GM03348 (cell line): ENCODE results near the gene NEURL1B.

Experiments used
- DNase-seq: peaks from one replicate; pipeline ENCODE4 v3.0.0; 2012; ENCODE audit warnings: low spot score

NEURL1B gene

DNA sequence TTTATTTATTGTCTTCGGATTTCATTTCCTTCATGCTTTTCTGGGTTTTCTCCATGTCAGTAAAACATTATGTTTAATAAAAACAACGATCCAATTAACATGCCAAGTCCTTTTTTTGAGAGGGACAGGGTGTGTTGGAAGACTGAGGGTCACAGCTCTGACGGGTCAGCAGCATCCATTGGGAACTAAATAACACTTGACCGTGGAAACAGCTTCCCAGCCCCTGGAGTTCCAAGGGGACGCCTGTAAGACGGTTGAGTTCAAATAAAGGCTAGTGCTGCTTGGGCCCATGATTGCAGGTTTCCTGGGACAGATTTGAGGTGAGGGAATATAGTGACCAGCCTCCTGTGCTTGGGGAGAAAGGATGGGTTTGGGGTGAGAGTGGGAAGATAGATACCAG, 30.4 kb upstream of the NEURL1B start:
- no peak for DNase-seq

DNA sequence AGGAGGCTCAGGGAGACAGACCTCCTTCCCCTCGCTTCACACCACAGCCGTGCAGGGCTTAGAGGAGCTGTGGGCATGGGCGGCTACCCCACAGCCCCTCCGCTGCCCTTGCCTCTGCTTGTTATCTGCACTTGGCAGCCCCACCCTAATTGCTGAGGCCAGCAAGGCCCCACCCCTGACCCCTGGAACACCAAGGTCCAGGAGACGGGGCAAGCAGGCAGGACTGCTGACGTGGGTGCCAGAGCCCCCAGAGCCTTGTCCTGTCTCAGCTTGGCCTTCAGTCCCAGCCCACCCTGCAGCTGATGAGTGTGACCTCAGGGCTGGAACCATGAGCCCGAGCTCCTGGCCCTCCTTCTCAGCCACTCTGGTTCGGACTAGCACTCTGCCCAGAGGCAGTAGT, 29.1 kb upstream of the NEURL1B start:
- no peak for DNase-seq

DNA sequence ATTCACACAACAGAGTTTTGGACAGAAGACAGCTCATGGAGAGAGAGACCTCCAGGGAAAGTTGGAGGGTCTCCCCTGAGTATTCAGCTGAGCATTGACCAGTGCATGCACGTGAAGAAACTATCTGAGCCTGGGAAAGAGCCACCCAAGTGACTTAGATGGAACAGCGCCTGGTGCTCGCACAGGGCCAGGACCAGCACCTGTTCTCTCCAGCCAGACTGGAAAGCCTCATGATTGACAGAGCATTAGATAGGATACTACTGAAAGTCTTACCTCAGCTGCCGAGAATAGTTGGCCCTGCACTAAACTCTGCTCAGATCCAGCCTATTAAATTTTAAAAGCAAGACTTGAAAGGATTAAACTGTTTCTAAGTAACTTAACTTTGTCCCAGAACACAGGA, 28.3 kb upstream of the NEURL1B start:
- no peak for DNase-seq

DNA sequence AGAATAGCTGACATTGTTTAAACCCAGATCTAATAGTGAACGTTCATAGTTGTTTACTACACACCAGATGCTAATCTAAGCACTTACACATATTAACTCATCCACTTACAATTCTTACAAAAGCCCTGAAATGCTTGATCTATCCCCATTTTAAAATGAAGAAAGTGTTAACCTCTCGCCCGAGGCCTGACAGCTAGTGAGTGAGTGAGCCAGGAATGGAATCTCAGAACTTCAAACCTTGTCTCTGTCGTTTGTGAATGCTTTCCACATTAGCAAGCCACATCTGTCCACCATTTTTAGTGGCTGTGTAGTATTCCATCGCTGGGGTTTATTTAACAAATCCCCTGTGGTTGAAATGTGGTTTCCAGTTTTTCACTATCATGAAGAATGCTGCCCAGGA, 24.9 kb upstream of the NEURL1B start:
- no peak for DNase-seq

DNA sequence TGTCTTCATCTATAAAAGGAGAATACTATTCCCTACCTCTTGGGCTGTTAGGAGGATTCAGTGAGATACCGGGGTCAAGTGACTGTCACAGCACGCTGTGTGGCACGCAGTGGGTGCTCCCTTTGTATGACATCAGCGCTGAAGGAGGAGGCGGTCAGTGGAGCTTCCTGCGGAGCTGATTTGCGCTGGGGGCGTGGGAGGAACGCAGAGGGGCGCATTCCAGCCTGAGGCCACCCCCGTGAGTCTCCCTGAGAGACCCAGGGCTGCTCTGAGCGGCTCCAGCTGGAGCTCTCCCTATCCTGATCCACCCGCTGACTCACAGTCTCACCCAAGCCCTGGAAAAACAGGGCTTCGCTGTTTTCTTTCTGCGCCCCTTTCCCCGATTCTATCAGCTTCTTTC, 24.3 kb upstream of the NEURL1B start:
- DNase-seq, result no peak

DNA sequence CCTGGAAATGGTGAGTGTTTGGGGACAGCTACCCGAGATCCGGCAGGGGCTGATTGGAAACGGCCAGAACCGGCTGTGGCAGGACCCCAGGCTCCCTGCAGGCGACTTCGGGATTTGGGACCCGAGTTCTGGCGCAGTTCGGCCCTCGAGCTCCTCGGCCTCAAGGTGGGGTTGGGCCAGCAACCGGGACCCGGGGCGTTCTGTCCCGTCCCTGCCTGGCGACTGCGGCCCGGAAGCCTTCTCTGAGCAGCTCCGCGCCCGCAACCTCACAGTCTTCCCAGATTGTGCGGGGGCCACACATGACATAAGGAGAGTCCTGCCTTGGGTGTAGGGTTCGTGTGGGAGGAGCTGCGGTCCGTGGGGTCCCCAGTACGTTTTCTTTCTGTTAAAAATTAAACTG, 23.2 kb upstream of the NEURL1B start:
- no peak for DNase-seq

DNA sequence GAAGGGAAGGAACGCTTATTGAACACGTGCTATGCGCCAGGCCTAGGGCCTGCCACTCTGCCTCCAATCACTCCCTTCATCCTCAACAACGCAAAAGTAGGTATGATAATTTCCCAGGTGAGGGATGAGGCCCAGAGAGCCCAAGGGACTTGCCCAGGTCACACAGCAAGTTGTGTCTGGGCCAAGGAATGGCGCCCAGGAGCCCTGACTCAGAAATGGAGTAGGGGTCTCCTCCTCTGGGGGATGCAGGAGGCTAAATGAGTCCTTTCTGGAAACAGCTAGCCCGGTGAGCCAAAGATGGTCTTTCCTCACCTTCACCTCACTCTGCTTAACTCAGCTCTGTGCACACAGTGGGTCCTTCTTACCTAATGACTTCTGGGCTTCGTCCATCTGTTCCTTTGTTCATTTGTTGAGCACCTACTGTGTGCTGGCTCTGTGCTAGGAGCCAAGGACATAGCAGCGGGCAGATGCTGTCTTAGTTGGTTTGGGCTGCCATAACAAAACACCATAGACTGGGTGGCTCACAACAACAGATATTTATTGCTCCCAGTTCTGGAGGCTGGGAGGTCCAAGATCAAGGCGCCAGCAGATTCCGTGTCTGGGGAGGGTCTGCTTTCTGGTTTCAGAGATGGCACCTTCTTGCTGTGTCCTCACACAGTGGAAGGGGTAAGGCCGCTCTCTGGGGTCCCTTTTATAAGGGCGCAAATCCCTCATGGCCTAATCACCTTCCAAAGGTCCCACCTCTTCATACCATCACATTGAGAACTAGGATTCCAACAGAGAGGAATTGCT, 22.3 kb upstream of the NEURL1B start:
- DNase-seq, result no peak

DNA sequence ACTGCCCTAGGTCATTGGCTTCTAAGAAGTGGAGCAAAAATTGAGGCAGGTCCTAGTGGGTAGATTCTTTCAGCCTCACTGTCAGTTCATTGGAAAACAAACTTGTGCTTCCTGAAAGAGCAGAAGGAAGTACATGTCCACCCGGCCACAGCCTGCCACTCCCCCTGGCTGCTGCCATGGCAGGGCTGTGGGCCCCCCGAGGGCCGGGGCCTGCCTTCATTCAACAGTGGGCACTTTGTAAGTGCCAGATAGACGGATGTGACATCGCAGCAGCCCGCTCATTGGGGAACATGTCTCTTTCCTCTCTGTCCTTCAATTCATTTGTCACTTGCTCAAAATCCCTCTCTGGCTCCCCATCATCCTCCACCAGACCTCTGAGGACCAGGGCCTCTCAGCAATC, 20.6 kb upstream of the NEURL1B start:
- no peak for DNase-seq

DNA sequence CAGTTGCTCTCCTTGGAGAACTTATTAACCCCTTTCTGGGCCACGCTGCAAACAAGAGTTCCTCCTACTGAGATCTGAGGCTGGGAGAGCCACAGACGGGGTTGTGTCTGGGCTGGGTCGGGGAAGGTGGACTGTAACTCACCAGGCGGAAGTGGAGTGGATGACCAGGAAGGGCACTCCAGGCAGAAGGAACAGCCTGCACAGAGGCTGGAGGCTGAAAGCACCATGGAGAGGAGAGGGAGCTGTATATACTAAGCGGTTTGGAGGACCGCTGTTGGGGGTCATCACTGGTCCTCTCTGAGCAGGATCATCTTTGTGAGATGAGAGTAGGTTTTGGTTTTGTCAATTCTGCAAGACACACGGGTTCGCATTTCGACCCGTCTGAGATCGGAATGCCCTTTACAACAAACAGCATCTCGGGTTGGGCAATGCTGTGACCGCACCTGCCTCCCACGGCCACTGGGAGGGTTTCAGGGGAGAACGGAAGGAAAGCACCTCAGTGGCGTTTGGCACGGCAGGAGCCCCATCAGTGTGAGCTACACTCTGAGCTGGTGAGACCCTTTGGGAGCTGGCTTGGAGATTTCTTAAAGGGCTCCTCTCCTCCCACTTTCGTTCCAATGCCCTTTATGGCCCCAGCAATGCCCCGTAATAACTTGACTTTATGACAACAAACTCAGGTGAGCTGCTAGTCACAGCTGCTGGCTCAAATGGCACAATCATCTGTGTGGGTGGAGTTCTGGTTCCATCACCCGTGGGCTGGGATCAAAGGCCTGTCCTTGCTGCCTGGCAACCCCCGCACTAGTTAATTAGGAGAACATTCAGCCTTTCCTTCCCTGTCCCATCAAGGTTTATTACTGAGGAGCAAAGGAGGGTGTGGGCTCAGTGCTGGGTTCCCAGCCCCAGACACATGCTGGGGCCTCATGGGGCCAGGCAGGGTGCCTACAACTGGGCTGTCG, 18.7 kb upstream of the NEURL1B start:
- no peak for DNase-seq

DNA sequence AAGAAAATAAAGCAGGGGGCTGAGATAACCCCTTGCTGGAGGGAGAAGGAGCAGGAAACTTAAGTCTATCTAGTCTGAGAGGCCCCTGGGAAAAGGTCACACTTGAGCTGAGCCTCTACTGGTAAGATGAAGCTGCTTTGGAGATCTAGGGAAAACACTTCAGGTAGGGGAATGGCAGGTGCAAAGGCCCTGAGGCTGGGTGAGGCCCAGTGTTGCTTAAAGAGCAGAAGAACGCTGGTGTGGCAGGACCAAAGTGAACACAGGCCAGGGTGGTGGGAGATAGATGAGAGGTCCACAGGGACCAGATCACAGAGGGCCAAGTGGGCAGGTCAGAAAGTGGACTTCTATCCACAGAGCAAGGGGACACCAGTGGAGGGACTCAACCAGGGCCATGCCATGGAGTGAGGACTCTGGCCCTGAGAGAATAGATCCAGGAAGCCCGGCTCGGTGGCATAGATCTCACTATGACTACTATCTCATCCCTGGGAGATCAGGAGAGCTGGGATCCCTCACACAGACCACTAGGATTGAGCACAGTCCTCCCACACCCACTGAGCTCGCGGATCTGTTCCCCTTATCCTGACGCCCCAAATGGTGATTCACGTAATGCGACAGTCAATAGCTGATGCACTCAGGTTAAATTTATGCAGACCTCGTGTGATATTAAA, 17.6 kb upstream of the NEURL1B start:
- no peak for DNase-seq

DNA sequence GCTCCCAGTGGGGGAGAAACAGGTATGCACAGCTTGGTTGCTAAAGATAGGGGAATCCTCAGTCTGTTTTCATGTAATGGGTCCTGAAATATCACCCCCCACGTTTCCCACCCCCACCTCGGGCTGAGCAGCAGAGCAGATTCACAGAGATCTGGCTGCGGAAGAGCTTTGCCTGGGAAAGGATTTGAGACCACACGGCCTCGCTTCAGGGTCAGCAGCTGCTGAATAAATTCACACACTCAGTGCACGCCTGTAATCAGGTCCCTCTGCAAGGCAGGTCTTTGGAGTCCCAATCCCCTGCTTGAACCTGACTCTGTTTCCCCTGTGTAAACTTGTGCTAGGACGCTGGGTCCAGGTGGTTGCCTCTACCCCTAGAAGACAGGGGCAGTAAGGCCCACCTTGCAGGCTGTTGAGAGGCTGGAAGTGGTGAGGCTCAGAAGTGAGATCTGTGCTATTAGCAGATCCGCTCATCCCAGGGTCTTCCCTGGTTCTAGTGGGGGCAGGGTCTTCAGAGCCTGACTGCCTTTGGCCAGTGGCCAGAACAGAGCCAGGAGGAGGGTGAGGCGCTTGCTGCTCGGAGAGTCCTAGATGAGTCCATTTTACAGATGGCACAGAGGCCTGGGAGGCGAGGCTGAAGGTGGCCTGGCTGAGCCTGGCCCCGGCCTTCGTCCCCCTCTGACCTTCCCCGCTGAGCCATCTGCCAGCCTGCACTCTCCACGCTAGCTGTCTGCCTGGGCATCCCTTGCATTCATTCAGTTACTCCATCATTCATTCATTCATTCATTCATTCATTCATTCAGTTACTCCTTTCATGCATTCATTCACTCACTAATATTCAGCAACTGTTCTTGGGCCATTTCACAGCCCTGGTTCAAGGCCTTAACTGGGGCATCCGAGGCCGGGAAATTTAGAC, 16.7 kb upstream of the NEURL1B start:
- DNase-seq, result no peak

DNA sequence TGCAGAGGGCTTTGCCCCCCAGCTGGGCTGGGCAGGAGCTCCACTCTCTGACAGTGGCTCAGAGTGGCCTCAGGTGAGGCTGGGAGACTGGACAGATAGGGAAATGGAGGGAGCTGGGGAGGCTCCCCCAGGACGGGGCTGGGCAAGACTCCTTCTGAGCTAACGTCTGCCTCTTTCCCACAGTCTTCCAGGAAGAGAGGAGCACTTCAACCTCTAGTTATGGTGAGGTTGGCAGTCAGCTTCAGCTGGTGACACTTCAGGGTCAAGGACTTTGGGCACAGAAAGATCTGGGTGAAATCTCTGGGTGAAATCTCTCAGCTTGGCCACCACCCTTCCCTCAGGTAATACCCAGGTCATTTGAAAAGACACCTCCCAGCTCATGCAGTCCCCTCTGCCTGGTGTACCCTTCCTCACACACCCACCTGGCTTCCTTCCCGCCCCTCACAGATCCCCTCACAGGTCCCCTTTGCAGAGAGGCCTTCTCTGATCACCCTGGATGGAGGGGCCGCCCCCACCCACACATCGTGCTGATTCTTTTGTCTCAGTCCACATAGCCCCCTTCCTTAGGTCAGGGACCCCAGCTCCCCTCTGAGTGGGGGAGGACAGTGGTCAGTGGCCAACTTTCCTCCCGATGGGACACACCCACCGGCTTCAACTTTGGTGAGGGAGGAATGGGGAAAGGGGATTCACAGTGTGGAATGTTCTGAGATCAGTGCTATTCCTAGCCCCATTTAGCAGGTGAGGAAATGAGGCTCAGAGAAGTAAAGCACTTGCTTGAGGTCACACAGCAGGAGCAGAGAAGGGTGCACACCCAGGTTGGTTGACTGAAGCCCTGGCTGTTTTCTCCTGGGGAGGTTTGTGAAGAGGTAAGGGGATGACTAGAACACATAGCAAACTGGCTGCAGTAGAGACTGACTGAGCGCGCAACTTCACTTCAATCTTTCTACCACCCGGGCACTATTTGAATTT, 15.8 kb upstream of the NEURL1B start:
- no peak for DNase-seq

DNA sequence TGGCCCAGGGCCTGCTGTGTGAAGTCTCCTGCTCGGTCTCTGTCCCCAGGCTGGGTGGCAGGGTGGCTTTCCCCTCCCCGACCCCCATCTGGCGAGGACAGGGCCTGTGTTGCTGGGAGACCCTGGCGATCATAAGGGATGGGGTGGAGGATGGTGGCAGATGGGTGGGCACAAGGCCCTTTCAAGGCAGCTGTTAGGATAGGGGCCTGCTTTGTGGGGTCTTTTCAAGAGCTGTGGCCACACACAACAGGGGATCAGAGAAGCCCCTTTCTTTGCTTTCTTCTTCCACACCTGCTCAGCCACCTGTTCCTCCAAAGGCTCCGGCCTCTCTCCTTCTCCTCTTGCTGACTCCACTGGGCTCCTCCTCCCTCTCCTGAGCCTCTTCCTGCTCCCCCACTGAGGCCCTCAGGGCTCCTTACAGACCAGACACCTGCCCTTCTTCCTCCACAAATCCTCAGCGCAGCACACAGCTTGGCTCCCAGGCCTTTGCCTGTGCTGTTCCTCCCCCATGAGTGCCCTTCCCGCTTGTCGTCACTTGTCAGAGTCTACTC, 15.0 kb upstream of the NEURL1B start:
- DNase-seq, result no peak

DNA sequence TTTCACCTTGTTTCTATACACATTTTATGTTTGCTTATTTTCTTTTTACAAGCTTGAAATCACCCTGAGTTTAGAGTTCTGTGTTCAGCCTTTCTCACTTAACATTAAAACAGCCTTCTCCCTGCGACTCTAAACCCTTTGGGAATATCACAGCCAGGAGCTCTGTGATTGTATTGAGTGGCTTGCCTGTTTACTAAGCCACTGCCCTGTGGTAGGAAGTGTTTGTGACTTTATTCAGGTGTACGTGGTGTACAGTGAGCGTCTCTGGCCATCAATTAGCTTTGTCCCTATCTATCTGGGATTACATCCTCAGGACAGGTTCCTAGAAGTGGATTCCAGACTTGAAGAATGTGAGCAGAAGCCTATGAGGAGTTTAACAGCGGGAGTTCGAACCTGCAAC, 11.0 kb upstream of the NEURL1B start:
- no peak for DNase-seq

DNA sequence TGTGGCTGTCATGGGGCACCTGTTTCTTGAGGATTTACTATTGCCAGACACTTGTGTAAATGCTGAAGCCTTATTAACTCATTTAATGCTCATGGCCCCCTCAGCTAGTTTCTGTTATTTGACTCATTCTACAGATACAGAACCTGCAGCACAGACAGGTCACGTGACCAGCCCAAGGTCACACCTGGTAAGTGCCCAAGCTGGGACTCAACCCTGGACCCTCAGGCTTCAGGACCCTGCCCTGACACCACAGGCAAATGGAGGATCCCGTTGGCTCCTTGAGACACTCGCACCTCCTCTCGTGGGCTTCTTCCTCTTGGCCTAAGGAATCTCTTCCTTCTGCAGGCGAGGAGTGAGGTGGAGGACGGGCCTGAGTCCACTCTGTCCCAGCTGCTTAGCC, 10.6 kb upstream of the NEURL1B start:
- DNase-seq, result no peak

DNA sequence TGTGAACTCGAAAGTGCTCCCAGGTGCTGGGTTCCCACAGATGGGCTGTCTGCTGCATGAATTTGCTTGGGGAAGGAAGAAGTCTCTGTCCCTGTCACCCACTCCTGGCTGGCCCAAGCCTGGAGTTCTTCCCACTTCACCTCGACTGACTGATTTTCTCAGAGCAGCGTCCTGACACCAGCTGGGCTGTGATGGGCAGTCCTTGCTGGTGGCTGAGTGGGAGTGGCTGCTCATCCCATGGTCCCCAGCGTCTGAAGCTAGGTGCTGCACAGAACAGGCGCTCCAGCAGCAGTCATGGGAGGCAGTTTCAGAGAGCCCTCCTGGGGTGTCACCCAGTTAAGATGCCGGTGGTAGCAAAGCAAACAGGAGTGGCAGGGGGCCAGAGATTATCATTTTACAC, 10.1 kb upstream of the NEURL1B start:
- no peak for DNase-seq

DNA sequence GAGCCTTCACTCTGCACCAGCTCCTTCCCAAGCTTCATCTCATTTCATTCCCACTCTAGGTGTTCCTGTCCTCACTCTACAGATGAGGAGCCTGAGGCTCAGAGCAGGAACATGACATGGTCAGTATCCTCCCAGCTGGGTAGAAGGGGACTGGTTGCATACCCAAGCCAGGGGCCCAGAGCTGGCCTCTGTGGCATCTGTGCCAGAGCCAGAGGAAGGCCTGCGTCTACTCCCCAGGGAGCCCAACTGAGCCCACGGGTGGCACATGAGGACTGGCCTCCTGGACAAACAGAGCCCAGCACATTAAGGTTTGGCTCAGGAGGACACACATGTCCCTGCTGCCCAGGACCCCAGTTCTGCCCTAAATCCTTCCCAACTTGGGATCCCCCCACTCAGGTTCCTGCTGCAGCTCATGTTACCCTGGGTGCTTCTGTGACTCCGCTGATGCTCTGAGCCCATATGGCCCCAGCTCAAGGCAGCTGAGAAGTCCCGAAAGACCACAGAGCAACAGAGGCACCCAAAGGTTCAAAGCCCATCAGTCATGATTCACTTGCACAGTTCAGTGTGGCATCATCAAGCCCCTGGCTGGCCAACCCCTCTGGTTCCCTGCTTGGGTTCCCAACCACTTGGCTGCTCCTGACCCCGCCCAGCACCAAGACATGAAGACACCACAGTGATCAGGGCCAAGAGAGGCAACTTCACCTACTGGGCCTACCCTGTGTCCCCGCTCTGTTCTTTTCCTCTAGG, 8.5 kb upstream of the NEURL1B start:
- DNase-seq, result no peak

DNA sequence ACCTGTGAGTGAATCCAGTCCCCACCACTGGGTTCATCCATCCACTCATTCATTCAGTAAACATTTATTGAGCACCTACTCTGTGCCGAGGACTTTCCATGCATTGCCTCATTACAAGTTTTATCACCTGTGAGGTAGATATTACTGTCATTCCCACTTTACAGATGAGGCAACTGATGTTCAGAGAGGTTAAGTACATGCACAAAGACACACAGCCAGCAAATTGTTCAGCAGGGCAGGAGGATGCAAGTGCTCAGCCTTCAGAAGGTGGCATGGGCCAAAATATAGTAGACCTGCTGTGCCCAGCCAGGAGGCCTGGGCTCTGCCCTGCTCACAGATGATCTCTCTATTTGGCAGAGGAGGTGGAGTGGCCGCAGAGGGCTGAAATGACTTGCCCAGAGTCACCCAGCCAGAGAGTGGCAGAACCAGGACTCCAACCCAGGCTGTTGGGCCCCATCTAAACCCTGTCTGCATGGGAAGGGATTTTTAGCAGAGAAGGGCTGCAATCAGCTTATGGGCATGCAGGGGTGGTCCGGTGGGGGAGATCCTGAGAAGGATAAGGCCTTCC, 7.6 kb upstream of the NEURL1B start:
- DNase-seq, result no peak
